GM21447 (cell line): ENCODE data around the gene MEG3.

Experiments used
- ATAC-seq: cut with Tn5 transposase; IDR thresholded peaks from one replicate; pipeline ENCODE4 v1.9.1; 2021; ENCODE audit not compliant: unreplicated experiment

Gene MEG3

GRCh38 chr14:100828031-100828769 is 2.3 kb downstream of the MEG3 start:
- ATAC-seq, result no peak

GRCh38 chr14:100830681-100831080 is 4.8 kb downstream of the MEG3 start:
- no peak for ATAC-seq

- no peak for ATAC-seq
Observed at GRCh38 chr14:100832311-100832960, 6.5 kb downstream of the MEG3 start.

- ATAC-seq, result no peak
Observed at GRCh38 chr14:100834082-100834793, 8.3 kb downstream of the MEG3 start.

- no peak for ATAC-seq
Observed at GRCh38 chr14:100834794-100835547, 9.1 kb downstream of the MEG3 start.

- ATAC-seq, result no peak
Observed at GRCh38 chr14:100835548-100836310, 9.8 kb downstream of the MEG3 start.

- ATAC-seq, result no peak
Observed at GRCh38 chr14:100836311-100836805, 10.4 kb downstream of the MEG3 start.

- no peak for ATAC-seq
Observed at GRCh38 chr14:100836941-100837804, 11.3 kb downstream of the MEG3 start.

- no peak for ATAC-seq
Observed at GRCh38 chr14:100837805-100838350, 12.0 kb downstream of the MEG3 start.

GRCh38 chr14:100838493-100839314 is 12.8 kb downstream of the MEG3 start:
- no peak for ATAC-seq

- no peak for ATAC-seq
Observed at GRCh38 chr14:100839315-100839585, 13.3 kb downstream of the MEG3 start.

- ATAC-seq, result no peak
Observed at GRCh38 chr14:100839681-100840111, 13.8 kb downstream of the MEG3 start.

- ATAC-seq, result no peak
Observed at GRCh38 chr14:100840286-100841065, 14.6 kb downstream of the MEG3 start.

- no peak for ATAC-seq
Observed at GRCh38 chr14:100841066-100841760, 15.3 kb downstream of the MEG3 start.

- no peak for ATAC-seq
Observed at GRCh38 chr14:100841761-100842403, 16.0 kb downstream of the MEG3 start.

GRCh38 chr14:100842799-100843198 is 16.9 kb downstream of the MEG3 start:
- no peak for ATAC-seq

GRCh38 chr14:100844082-100844408 is 18.1 kb downstream of the MEG3 start:
- ATAC-seq, result no peak
